ENCODE data around the gene WDR64. TPM values are rescaled to one million over a fixed set of nuclear protein-coding genes. Genes with fewer than 3 reads are reported as not detected.

Gene WDR64
- total and polyA plus RNA-seq, 2 experiments from 2014 or later, result not detected

GRCh38 chr1:241779897-241780296 is 127.8 kb downstream of the WDR64 start (continued):
- TF ChIP-seq STAT1 (IDR thresholded peaks at IDR 0.05; ENCODE audit: unreplicated experiment) (no peak), REST (IDR thresholded peaks at IDR 0.05; ENCODE audit: unreplicated experiment) (no peak)

DNA sequence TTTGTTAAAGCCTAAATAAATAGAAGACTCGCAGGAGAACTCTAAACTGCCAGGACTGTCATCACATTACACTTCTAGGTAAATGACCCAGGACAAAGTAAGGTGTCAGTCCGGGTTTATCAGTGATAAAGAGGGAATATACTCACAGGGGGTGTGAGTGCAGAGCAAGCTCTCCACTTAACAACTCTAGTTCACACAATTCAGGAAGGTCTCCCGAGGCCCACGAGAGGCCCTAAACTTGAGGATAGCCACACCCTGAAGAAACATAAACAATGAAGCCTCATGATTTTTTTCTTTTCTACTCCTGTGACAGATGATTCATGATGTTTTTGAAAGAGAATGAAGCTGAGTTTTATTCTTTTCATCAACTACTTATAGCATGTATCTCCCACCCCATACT is 130.3 kb downstream of the WDR64 start:
- ATAC-seq (no peak), DNase-seq (ENCODE audit: low spot score) (no peak)
- no peak overlapping the region for H3K4me3 ChIP-seq
- H3K9me3 Mint-ChIP-seq, result no peaks in the 10 kb centered on the region
- H3K4me1 ChIP-seq (ENCODE audit: insufficient read depth), result 0 out of 2 replicates have a peak, but pooled peaks cover 4% of the 10 kb centered on the region
- no peak for TF ChIP-seq EZH2phosphoT487 (IDR thresholded peaks at IDR 0.05; ENCODE audit: unreplicated experiment)
- TF ChIP-seq ZNF331 (CRISPR knock-in tag; IDR thresholded peaks at IDR 0.05; ENCODE audit: low read depth), result no peak
- TF ChIP-seq, protein P1, sequence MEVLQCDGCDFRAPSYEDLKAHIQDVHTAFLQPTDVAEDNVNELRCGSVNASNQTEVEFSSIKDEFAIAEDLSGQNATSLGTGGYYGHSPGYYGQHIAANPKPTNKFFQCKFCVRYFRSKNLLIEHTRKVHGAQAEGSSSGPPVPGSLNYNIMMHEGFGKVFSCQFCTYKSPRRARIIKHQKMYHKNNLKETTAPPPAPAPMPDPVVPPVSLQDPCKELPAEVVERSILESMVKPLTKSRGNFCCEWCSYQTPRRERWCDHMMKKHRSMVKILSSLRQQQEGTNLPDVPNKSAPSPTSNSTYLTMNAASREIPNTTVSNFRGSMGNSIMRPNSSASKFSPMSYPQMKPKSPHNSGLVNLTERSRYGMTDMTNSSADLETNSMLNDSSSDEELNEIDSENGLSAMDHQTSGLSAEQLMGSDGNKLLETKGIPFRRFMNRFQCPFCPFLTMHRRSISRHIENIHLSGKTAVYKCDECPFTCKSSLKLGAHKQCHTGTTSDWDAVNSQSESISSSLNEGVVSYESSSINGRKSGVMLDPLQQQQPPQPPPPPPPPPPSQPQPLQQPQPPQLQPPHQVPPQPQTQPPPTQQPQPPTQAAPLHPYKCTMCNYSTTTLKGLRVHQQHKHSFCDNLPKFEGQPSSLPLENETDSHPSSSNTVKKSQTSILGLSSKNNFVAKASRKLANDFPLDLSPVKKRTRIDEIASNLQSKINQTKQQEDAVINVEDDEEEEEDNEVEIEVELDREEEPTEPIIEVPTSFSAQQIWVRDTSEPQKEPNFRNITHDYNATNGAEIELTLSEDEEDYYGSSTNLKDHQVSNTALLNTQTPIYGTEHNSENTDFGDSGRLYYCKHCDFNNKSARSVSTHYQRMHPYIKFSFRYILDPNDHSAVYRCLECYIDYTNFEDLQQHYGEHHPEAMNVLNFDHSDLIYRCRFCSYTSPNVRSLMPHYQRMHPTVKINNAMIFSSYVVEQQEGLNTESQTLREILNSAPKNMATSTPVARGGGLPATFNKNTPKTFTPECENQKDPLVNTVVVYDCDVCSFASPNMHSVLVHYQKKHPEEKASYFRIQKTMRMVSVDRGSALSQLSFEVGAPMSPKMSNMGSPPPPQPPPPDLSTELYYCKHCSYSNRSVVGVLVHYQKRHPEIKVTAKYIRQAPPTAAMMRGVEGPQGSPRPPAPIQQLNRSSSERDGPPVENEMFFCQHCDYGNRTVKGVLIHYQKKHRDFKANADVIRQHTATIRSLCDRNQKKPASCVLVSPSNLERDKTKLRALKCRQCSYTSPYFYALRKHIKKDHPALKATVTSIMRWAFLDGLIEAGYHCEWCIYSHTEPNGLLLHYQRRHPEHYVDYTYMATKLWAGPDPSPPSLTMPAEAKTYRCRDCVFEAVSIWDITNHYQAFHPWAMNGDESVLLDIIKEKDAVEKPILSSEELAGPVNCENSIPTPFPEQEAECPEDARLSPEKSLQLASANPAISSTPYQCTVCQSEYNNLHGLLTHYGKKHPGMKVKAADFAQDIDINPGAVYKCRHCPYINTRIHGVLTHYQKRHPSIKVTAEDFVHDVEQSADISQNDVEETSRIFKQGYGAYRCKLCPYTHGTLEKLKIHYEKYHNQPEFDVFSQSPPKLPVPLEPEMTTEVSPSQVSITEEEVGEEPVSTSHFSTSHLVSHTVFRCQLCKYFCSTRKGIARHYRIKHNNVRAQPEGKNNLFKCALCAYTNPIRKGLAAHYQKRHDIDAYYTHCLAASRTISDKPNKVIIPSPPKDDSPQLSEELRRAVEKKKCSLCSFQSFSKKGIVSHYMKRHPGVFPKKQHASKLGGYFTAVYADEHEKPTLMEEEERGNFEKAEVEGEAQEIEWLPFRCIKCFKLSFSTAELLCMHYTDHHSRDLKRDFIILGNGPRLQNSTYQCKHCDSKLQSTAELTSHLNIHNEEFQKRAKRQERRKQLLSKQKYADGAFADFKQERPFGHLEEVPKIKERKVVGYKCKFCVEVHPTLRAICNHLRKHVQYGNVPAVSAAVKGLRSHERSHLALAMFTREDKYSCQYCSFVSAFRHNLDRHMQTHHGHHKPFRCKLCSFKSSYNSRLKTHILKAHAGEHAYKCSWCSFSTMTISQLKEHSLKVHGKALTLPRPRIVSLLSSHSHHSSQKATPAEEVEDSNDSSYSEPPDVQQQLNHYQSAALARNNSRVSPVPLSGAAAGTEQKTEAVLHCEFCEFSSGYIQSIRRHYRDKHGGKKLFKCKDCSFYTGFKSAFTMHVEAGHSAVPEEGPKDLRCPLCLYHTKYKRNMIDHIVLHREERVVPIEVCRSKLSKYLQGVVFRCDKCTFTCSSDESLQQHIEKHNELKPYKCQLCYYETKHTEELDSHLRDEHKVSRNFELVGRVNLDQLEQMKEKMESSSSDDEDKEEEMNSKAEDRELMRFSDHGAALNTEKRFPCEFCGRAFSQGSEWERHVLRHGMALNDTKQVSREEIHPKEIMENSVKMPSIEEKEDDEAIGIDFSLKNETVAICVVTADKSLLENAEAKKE (CRISPR knock-in tag; IDR thresholded peaks at IDR 0.05), result no peak
- TF ChIP-seq, protein P2, sequence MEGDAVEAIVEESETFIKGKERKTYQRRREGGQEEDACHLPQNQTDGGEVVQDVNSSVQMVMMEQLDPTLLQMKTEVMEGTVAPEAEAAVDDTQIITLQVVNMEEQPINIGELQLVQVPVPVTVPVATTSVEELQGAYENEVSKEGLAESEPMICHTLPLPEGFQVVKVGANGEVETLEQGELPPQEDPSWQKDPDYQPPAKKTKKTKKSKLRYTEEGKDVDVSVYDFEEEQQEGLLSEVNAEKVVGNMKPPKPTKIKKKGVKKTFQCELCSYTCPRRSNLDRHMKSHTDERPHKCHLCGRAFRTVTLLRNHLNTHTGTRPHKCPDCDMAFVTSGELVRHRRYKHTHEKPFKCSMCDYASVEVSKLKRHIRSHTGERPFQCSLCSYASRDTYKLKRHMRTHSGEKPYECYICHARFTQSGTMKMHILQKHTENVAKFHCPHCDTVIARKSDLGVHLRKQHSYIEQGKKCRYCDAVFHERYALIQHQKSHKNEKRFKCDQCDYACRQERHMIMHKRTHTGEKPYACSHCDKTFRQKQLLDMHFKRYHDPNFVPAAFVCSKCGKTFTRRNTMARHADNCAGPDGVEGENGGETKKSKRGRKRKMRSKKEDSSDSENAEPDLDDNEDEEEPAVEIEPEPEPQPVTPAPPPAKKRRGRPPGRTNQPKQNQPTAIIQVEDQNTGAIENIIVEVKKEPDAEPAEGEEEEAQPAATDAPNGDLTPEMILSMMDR (conservative IDR thresholded peaks at IDR 0.05; ENCODE audit: low read depth in 2 of 2), result no peak
- no peak for TF ChIP-seq JUNB (IDR thresholded peaks at IDR 0.05; ENCODE audit: unreplicated experiment)
- H2AFZ ChIP-seq, result no peak overlapping the region
- H3K4me1 Mint-ChIP-seq, result peaks cover 2% of the 10 kb centered on the region; the same call in 2 of the 3 replicates
- H3K36me3 ChIP-seq (ENCODE audit: insufficient read depth), result no peaks in the 10 kb centered on the region
- H3F3A ChIP-seq (replicated peaks; ENCODE audit: low read depth), result no peaks in the 10 kb centered on the region
- H3K27ac Mint-ChIP-seq, result no peak overlapping the region
- no peak overlapping the region for H3K4me2 ChIP-seq
- H3K27me3 ChIP-seq (ENCODE audit: insufficient read depth), result no peaks in the 10 kb centered on the region
- H3K36me3 Mint-ChIP-seq (ENCODE audit: low read depth), result no peaks in the 10 kb centered on the region
- no peak overlapping the region for H3K4me3 Mint-ChIP-seq
- H3K79me2 ChIP-seq (replicated peaks; ENCODE audit: insufficient read depth), result no peaks in the 10 kb centered on the region
- no peak overlapping the region for H3K27ac ChIP-seq (ENCODE audit: low read depth)
- H3K27me3 Mint-ChIP-seq (ENCODE audit: insufficient read depth, low read depth, poor library complexity), result no peaks in the 10 kb centered on the region
- no peaks in the 10 kb centered on the region for H4K20me1 ChIP-seq (replicated peaks; ENCODE audit: insufficient read depth)
- no peaks in the 10 kb centered on the region for H3K9me2 ChIP-seq (ENCODE audit: insufficient read depth)
